ENCODE results near the gene TWF2.

The TWF2 gene

GRCh38 chr3:52237657-52238172 lies 1.2 kb downstream of the TWF2 start:
- peak; percentile 80 for DNase-seq (ENCODE audit: low read depth)

- no peak for DNase-seq (ENCODE audit: low read depth)
Observed at GRCh38 chr3:52237006-52237656, 1.8 kb downstream of the TWF2 start.

GRCh38 chr3:52236424-52236886 lies 2.5 kb downstream of the TWF2 start:
- DNase-seq (ENCODE audit: low read depth), result no peak

DNA sequence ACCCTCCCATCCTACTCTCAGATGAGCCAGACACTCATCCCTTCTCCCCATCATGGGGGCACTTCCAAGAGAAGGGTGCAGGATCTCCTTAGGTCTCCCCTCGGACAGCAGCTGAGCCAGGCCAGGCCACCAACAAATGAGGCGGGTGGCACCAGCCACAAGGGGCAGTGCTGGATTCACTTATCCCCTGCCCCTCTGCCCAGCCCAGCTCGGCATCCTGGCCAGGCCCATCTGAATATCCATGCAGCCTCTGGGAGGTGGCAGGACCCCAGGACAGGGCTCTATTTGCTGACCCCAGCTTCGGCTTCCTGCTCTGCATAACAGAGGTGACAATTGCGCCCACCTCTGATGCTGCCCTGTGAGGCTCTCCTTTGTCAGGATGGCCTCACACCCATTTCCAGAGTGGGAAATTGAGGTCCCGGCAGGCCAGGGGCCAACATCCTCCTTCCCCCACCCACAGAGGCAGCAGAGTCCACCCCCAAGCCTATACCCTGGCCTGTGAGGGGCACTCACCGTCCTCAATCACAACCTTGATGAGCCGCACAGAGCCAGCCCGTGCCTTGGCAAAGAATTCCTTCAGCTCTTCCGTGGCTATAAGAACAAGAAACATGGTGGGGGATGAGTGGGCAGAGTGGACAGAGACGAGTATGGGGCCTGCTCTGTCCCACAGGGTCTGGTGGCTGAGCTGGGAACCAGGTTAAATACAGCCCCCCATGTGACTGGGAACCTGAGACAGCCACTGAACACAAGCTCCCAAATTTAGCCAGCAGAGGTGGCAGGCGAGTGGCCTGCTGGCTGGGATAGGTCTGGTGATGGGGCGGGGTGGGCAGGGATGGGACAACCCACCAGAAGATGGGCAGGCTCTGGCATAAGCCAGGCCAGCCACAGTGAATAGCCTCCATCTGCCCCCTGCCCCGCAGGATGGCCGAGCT lies 4.2 kb downstream of the TWF2 start:
- DNase-seq (ENCODE audit: low read depth), result no peak

DNA sequence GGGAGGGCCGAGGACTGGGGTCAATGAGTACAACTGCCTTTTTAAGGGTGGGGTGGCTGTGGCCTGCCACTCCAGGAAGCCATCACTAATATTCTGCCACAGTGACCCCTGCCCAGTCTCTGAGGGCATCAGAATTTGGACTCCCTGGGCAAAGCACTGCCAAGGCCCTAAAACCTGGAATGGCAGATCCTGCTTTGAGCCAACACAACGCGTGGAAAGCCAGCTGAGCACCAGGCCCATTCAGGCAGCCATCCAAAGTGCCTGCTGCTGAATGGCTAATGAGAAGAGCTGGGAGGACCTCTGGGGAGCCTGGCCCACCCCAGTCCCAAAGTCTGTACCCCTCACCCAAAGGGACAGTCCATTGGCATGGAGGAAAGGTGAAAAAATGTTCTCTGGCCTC lies 5.0 kb downstream of the TWF2 start:
- no peak for DNase-seq (ENCODE audit: low read depth)

- no peak for DNase-seq (ENCODE audit: low read depth)
Observed at GRCh38 chr3:52233108-52233591, 5.8 kb downstream of the TWF2 start.

DNA sequence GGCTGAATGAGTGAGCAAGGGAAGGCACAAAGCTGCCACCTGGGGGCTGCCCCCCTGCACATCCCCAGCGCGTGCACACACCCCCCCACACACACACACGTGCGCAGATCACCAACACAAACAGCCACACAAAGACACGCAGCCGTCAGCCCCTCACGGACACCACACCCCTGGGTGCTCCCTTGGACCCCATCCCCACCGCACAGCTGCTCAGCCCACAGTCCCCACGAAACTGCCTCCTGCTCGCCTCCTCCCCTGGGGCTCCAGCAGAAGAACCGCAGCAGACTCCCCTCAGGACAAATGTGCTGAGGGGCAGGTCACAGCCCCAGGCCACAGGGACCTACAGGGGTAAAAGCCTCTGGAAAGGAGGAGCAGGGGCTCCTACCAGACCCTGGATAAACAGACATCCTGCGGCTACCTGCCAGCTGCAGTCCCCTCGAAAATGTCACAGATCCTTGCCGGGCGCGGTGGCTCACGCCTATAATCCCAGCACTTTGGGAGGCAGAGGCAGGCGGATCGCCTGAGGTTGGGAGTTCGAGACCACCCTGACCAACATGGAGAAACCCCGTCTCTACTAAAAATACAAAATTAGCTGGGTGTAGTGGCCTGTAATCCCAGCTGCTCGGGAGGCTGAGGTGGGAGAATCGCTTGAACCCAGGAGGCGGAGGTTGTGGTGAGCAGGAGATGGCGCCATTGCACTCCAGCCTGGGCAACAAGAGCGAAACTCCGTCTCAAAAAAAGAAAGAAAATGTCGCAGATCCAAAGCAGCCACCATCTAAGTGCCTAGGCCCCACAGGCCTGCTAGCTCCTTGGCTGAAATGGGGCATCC lies 6.5 kb downstream of the TWF2 start:
- DNase-seq (ENCODE audit: low read depth), result no peak

DNA sequence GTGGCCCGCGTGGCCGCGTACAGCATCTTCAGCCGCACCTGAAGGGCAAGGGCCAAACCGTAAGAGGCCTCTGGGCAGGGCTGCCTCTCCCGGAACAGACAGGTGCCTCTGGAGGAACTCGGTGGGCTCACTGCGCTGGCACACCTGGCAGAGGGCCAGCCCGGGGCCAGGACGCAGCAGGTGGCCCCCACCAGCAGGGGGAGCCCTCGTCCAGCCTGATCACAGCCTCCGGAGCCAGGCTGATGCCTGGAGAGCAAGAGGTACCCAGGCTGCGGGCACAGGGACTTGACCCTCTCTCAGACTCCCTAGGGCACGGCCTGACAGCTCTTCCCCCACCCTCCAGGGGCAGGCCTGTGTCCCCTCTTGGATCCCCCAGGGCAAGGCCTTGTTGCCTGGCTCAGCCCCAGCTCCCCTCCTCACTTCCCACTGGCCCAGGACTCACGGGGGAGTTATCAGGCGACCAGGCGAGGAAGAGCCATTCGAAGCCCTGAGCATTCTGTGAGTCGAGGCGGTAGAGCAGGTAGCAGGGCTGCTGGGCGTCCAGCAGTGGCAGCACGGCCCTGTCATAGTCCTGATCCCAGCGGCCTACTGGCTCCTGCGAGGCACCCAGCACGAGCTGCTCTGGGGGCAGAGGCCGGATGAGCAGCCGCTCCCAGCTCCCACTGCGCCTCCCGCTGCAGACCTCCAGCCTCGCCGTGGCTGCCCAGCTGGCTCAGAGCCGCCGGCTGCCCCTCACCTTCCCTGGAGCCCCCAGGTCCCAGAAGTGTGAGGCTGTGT lies 7.3 kb downstream of the TWF2 start:
- no peak for DNase-seq (ENCODE audit: low read depth)

GRCh38 chr3:52230889-52231499 lies 8.0 kb downstream of the TWF2 start:
- no peak for DNase-seq (ENCODE audit: low read depth)

- DNase-seq (ENCODE audit: low read depth), result no peak
Observed at GRCh38 chr3:52230461-52230860, 8.5 kb downstream of the TWF2 start.

DNA sequence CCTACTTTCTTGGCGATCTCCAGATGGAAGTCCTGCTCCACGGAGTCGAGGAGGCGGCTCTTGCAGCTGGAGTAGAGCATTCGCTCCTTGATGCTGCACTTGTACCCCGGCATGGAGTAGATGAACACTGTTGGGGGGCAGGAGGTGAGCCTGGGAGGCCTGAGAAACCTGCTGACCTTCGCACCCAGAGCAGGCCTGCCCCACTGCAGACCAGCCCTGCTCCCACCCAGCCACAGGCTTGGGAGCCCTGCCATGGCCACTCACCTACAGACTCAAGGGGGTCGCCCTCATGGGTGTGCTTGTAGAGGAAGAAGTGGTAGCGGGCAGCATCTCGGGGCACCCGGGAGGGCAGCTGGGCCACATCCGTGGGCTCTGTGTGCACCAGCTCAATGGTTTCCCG lies 9.3 kb downstream of the TWF2 start:
- no peak for DNase-seq (ENCODE audit: low read depth)

DNA sequence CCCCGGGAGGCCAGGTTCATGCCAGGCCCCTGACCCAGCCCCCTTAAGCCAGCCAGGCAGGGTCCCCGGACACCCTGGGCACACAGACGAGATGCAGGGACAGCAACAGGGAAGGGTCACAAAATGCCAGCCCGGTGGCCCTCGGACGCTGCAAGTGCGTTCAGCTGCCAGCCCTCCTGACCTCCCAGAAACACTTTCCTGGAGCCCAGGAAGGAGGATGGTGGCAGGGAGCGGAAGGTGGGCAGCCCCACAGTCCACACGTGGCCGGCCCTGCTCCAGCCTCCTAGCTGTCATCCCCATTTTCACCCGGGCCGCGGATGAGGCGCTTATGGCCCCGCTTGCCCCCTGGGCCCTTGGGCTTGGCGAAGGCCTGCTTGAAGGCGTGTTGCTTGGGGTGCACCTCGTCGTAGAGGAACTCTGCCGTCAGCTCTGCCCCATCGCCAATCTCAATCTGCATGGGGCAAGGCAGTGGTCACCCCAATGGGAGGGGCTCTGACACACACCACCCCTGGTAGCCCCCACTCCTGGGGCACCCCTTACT lies 10.1 kb downstream of the TWF2 start:
- DNase-seq (ENCODE audit: low read depth), result no peak

- DNase-seq (ENCODE audit: low read depth), result no peak
Observed at GRCh38 chr3:52228266-52228665, 10.7 kb downstream of the TWF2 start.

GRCh38 chr3:52227766-52228165 lies 11.2 kb downstream of the TWF2 start:
- DNase-seq (ENCODE audit: low read depth), result no peak

DNA sequence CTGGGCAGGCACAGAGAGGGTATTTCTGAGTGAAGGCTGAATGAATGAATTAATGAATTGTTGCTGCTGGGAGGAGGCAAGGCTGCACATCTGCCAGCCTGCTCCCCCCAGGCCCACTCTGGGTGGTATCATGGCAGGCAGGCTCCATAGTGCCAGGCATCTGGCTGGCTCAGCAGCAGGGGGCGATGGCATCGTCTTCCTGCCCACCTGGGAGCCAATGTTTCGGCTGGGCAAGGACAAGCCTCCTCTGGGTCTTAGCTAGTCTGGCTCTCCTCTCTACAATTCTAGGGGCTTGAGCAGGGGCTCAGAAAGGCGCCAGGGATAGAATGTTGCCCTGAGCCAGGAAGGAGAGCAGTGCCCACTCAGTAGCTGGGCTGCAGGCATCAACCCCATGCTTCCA lies 11.8 kb downstream of the TWF2 start:
- no peak for DNase-seq (ENCODE audit: low read depth)

- no peak for DNase-seq (ENCODE audit: low read depth)
Observed at GRCh38 chr3:52226229-52226817, 12.6 kb downstream of the TWF2 start.

- no peak for DNase-seq (ENCODE audit: low read depth)
Observed at GRCh38 chr3:52225452-52226228, 13.3 kb downstream of the TWF2 start, which contains the start of gene TLR9. Gene TLR9, minus strand, starts transcription at chr3:52225645. Its CDS starts 116 bp downstream, at chr3:52225529.

DNA sequence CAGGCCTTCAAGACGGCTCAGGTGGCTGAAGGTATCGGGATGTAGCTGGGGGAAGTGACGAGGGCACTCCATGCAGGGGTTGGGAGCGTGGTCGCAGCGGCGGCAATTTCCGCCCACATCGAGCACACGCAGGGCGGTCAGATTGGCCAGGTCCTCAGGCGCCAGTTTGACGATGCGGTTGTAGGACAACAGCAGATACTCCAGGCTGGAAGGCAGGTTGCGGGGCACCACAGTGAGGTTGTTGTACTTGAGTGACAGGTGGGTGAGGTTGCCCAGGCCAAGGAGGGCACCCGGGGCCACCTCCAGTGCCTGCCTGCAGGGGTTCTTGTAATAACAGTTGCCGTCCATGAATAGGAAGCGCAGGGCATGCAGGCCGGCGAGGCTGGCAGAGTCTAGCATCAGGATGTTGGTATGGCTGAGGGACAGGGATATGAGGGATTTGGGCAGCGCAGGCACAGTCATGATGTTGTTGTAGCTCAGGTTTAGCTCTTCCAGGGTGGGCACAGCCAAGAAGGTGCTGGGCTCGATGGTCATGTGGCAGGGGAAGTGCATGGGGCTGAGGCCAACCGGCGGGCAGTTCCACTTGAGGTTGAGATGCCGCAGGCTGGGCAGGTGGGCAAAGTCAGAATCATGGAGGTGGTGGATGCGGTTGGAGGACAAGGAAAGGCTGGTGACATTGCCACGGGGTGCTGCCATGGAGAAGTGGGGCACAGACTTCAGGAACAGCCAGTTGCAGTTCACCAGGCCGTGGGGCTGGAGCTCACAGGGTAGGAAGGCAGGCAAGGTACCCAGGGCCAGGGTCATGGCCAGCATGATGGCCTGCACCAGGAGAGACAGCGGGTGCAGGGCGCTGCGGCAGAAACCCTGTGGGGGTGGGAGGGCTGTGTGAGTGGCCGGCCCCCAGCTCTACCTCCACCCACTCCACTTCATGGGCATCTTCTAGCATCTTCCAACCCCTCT lies 15.2 kb downstream of the TWF2 start:
- DNase-seq (ENCODE audit: low read depth), result no peak

All from fibroblast of the conjunctiva (primary cell).